SK-N-SH (cell line): ENCODE data around the gene SH2D4B. TPM values are rescaled to one million over a fixed set of nuclear protein-coding genes. Genes with fewer than 3 reads are reported as not detected.

ENCODE experiments used
- CTCF ChIA-PET: fragments of 300-600, 350-600 bp; formaldehyde crosslinking; extraction: SDS; loops from one replicate; lab custom pipeline; 2021; lab: Yijun Ruan, JAX
- POLR2A ChIA-PET: fragments of 350-600 bp; sonication (Branson Sonifier 250); formaldehyde crosslinking; extraction: SDS; loops from one replicate; lab custom pipeline; 2020; ENCODE audit warnings: antibody characterized with exemption, inconsistent platforms; lab: Yijun Ruan, JAX
- DNase-seq: peaks from one replicate; pipeline ENCODE4 v3.0.0; 2012
- H2AFZ ChIP-seq: fragments of 200-600 bp; sonication (generic); 2 replicates; pipeline ENCODE4 v1.8.1; 2016; ENCODE audit warnings: antibody characterized with exemption, mild to moderate bottlenecking, low read depth
- H3F3A ChIP-seq: fragments of 200-600 bp; sonication (generic); replicated peaks from 2 replicates; pipeline ENCODE3; 2016; ENCODE audit warnings: antibody characterized with exemption, mild to moderate bottlenecking; ENCODE audit not compliant: insufficient read depth
- H3K27ac ChIP-seq, 2 experiments: fragments of 200-500 bp in 1 of 2; fragments of 200-600 bp in 1 of 2; sonication (Bioruptor generic) in 1 of 2; sonication (generic), shearing (Covaris generic) in 1 of 2; 2 replicates each; pipeline versions ENCODE4 v1.5.1 to v1.6.1; 2014 to 2016; ENCODE audit warnings: low read depth in 2 of 2, inconsistent platforms in 1 of 2, low read length in 1 of 2, mild to moderate bottlenecking in 1 of 2, mixed read lengths in 1 of 2
- H3K27me3 ChIP-seq: fragments of 200-600 bp; sonication (generic), shearing (Covaris generic); 2 replicates; pipeline ENCODE4 v1.6.1; 2016; ENCODE audit warnings: mixed run types; ENCODE audit not compliant: insufficient read depth
- H3K36me3 ChIP-seq, 2 experiments: fragments of 200-500 bp in 1 of 2; fragments of 200-600 bp in 1 of 2; sonication (Bioruptor generic) in 1 of 2; sonication (generic) in 1 of 2; replicated peaks in 1 of 2; 2 replicates each; pipeline versions ENCODE3 to v1.5.1; 2014 to 2016; ENCODE audit warnings: low read length in 1 of 2, mild to moderate bottlenecking in 1 of 2; ENCODE audit not compliant: insufficient read depth in 2 of 2, control insufficient read depth in 1 of 2
- H3K4me1 ChIP-seq, 2 experiments: fragments of 200-500 bp in 1 of 2; fragments of 200-600 bp in 1 of 2; sonication (Bioruptor generic) in 1 of 2; sonication (generic), shearing (Covaris generic) in 1 of 2; 2 replicates each; pipeline versions ENCODE4 v1.5.1 to v1.6.1; 2014 to 2016; ENCODE audit warnings: low read depth in 1 of 2, low read length in 1 of 2, mixed run types in 1 of 2; ENCODE audit not compliant: insufficient read depth in 2 of 2, control insufficient read depth in 1 of 2
- H3K4me2 ChIP-seq: fragments of 200-600 bp; sonication (generic), shearing (Covaris generic); 2 replicates; pipeline ENCODE4 v1.6.1; 2017; ENCODE audit warnings: mixed run types
- H3K4me3 ChIP-seq, 2 experiments: fragments of 200-500 bp in 1 of 2; fragments of 200-600 bp in 1 of 2; sonication (Bioruptor generic) in 1 of 2; sonication (generic), shearing (Covaris generic) in 1 of 2; 2 replicates each; pipeline versions ENCODE4 v1.5.1 to v1.8.1; 2014 to 2016; ENCODE audit warnings: low read depth in 2 of 2, inconsistent platforms in 1 of 2, low read length in 1 of 2, mild to moderate bottlenecking in 1 of 2, mixed read lengths in 1 of 2, moderate library complexity in 1 of 2
- H3K79me2 ChIP-seq: fragments of 200-600 bp; sonication (generic); 2 replicates; pipeline ENCODE4 v1.8.1; 2017; ENCODE audit warnings: mild to moderate bottlenecking; ENCODE audit not compliant: insufficient read depth
- H3K9ac ChIP-seq: fragments of 200-600 bp; sonication (generic); 2 replicates; pipeline ENCODE4 v1.6.1; 2017; ENCODE audit warnings: mixed run types
- H3K9me2 ChIP-seq: fragments of 200-600 bp; sonication (generic); 2 replicates; pipeline ENCODE4 v1.6.1; 2017; ENCODE audit warnings: mixed run types
- H3K9me3 ChIP-seq: fragments of 200-600 bp; sonication (generic); 2 replicates; pipeline ENCODE4 v1.6.1; 2017; ENCODE audit warnings: mixed run types, mild to moderate bottlenecking, moderate library complexity
- H4K20me1 ChIP-seq: fragments of 200-600 bp; sonication (generic); 2 replicates; pipeline ENCODE4 v1.6.1; 2017; ENCODE audit warnings: mild to moderate bottlenecking, mixed run types; ENCODE audit not compliant: insufficient read depth
- EP300 ChIP-seq, 2 experiments: IDR thresholded peaks; 2 replicates each; pipeline versions ENCODE4 v1.4.0 to v1.6.1; 2012; ENCODE audit warnings: borderline replicate concordance in 1 of 2, low read depth in 1 of 2, low read length in 1 of 2
- EZH2phosphoT487 ChIP-seq: fragments of 200-600 bp; sonication (generic); IDR thresholded peaks from 2 replicates; pipeline ENCODE4 v1.6.1; 2017; ENCODE audit warnings: low read depth, mixed run types, mild to moderate bottlenecking, antibody characterized with exemption, moderate library complexity, borderline replicate concordance
- FOSL2 ChIP-seq: IDR thresholded peaks from 2 replicates; pipeline ENCODE4 v1.4.0; 2012; ENCODE audit warnings: low read depth, mild to moderate bottlenecking, moderate library complexity, borderline replicate concordance
- FOXM1 ChIP-seq: IDR thresholded peaks from 2 replicates; pipeline ENCODE4 v1.4.0; 2012; ENCODE audit warnings: low read depth, mild to moderate bottlenecking
- GABPA ChIP-seq: IDR thresholded peaks from 2 replicates; pipeline ENCODE4 v1.4.0; 2012; ENCODE audit warnings: low read depth, mild to moderate bottlenecking
- GATA2 ChIP-seq: sonication (generic); formaldehyde crosslinking; IDR thresholded peaks from 2 replicates; pipeline ENCODE4 v1.5.0; 2020; ENCODE audit warnings: mild to moderate bottlenecking, missing genetic modification reagents
- JUND ChIP-seq: IDR thresholded peaks from 2 replicates; pipeline ENCODE4 v1.4.0; 2012
- MEF2A ChIP-seq: IDR thresholded peaks from 2 replicates; pipeline ENCODE4 v1.4.0; 2012; ENCODE audit warnings: low read depth, borderline replicate concordance
- MXI1 ChIP-seq: IDR thresholded peaks from 2 replicates; pipeline ENCODE4 v1.6.1; 2012; ENCODE audit warnings: mild to moderate bottlenecking, low read depth, low read length, improper control_type of control experiment
- NFIC ChIP-seq: IDR thresholded peaks from 2 replicates; pipeline ENCODE4 v1.4.0; 2012; ENCODE audit warnings: borderline replicate concordance
- PBX3 ChIP-seq: IDR thresholded peaks from 2 replicates; pipeline ENCODE4; 2012
- RFX5 ChIP-seq: IDR thresholded peaks from 2 replicates; pipeline ENCODE4 v1.6.1; 2012; ENCODE audit warnings: mild to moderate bottlenecking, improper control_type of control experiment, low read length
- SIN3A ChIP-seq: IDR thresholded peaks from 2 replicates; pipeline ENCODE4 v1.6.1; 2012; ENCODE audit warnings: low read depth, mild to moderate bottlenecking, low read length, moderate library complexity, borderline replicate concordance
- TAF1 ChIP-seq: IDR thresholded peaks from 2 replicates; pipeline ENCODE4 v1.6.1; 2012; ENCODE audit warnings: low read depth, mild to moderate bottlenecking, low read length, moderate library complexity, borderline replicate concordance
- TCF12 ChIP-seq: IDR thresholded peaks from 2 replicates; pipeline ENCODE4 v1.4.0; 2012
- TEAD4 ChIP-seq: IDR thresholded peaks from 2 replicates; pipeline ENCODE4 v1.4.0; 2012; ENCODE audit warnings: mild to moderate bottlenecking, borderline replicate concordance; ENCODE audit not compliant: insufficient read depth
- YY1 ChIP-seq: IDR thresholded peaks from 2 replicates; pipeline ENCODE4 v1.4.0; 2012; ENCODE audit warnings: low read depth, mild to moderate bottlenecking
- WGBS: methylation state at CpG from one replicate; pipeline ENCODE4 v1.1.6; 2017; ENCODE audit warnings: low lambda C conversion rate; 5-methylcytosine and 5-hydroxymethylcytosine counted together
- polyA plus RNA-seq, 3 experiments: library from polyadenylated mRNA; depleted of rRNA; stranded (reverse); fragments of >200 nt; gene quantifications; 2 replicates each; pipeline ENCODE4 v1.2.3, GENCODE V29; 2012
- TF ChIP-seq, protein P1 (sequence below): IDR thresholded peaks from 2 replicates; pipeline ENCODE4 v1.4.0; 2012; ENCODE audit warnings: low read depth, borderline replicate concordance

The SH2D4B gene
- polyA plus RNA-seq, 1 of the 3 experiments (the other 2 are of a cell fraction), result not detected

GRCh38 chr10:80590585-80591125 is 53.0 kb downstream of the SH2D4B start:
- no peak for DNase-seq
- ChIA-PET POLR2A (no interaction called here), CTCF (no interaction called here)
- Histone ChIP-seq H3K4me2 (no peak overlapping the region), H3K79me2 (no peaks in the 10 kb centered on the region), H3K9ac (no peak overlapping the region), H2AFZ (no peak overlapping the region), H3F3A (no peaks in the 10 kb centered on the region), H3K36me3 (no peaks in the 10 kb centered on the region), H3K27me3 (no peaks in the 10 kb centered on the region), H3K9me3 (no peaks in the 10 kb centered on the region), H3K4me1 (no peaks in the 10 kb centered on the region), H4K20me1 (no peaks in the 10 kb centered on the region), H3K27ac (no peak overlapping the region), H3K4me3 (no peak overlapping the region), H3K9me2 (no peaks in the 10 kb centered on the region)
- WGBS, result 64% methylated on average over 3 of the region's 3 CpGs
- TF ChIP-seq FOSL2, result no peak
- TF ChIP-seq MXI1, result no peak
- TF ChIP-seq, protein P1, sequence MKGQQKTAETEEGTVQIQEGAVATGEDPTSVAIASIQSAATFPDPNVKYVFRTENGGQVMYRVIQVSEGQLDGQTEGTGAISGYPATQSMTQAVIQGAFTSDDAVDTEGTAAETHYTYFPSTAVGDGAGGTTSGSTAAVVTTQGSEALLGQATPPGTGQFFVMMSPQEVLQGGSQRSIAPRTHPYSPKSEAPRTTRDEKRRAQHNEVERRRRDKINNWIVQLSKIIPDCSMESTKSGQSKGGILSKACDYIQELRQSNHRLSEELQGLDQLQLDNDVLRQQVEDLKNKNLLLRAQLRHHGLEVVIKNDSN, result no peak
- no peak for TF ChIP-seq TEAD4
- no peak for TF ChIP-seq TCF12
- TF ChIP-seq TAF1, result no peak
- no peak for TF ChIP-seq FOXM1
- no peak for TF ChIP-seq EP300 (IDR thresholded peaks at IDR 0.05; ENCODE audit: borderline replicate concordance in 1 of 2, low read depth in 1 of 2, low read length in 1 of 2)
- TF ChIP-seq EZH2phosphoT487, result no peak
- no peak for TF ChIP-seq SIN3A
- TF ChIP-seq GATA2 (CRISPR knock-in tag), result no peak
- TF ChIP-seq PBX3, result no peak
- TF ChIP-seq JUND, result no peak
- TF ChIP-seq YY1, result no peak
- no peak for TF ChIP-seq MEF2A
- TF ChIP-seq NFIC, result no peak
- TF ChIP-seq RFX5, result no peak
- no peak for TF ChIP-seq GABPA
